Stimulated activated naive CD8-positive, alpha-beta T cell treated with anti-CD3 and anti-CD28 coated beads, Interleukin-15, Interleukin-2, amounts not matched to agents 100 ng/mL and 50 ng/mL, for 24 hours (primary cell): ENCODE data around the gene AK3.
"Not testable (repeated sequence)": the region's sequence is repeated elsewhere in the genome, so short reads cannot be mapped to it uniquely, and the experiment has no call there.

ENCODE experiments used
- H3K27ac Mint-ChIP-seq: one replicate; pipeline ENCODE4 v1.8.0; 2021; ENCODE audit warnings: mild to moderate bottlenecking, mixed read lengths
- H3K27me3 Mint-ChIP-seq: one replicate; pipeline ENCODE4 v1.8.0; 2021; ENCODE audit warnings: mixed read lengths
- H3K36me3 Mint-ChIP-seq: one replicate; pipeline ENCODE4 v1.8.0; 2021; ENCODE audit warnings: low read depth, mixed read lengths
- H3K4me1 Mint-ChIP-seq: one replicate; pipeline ENCODE4 v1.8.0; 2021; ENCODE audit warnings: low read depth, mixed read lengths
- H3K4me3 Mint-ChIP-seq: one replicate; pipeline ENCODE4 v1.8.0; 2021; ENCODE audit warnings: mild to moderate bottlenecking, mixed read lengths
- H3K9me3 Mint-ChIP-seq: one replicate; pipeline ENCODE4 v1.8.0; 2021; ENCODE audit warnings: mixed read lengths

Gene AK3

GRCh38 chr9:4674783-4675182 is 66.2 kb downstream of the AK3 start:
- Mint-ChIP-seq H3K4me1 (peaks cover 12% of the 10 kb centered on the region), H3K27me3 (no peaks in the 10 kb centered on the region), H3K4me3 (no peak overlapping the region), H3K9me3 (no peaks in the 10 kb centered on the region), H3K27ac (no peak overlapping the region), H3K36me3 (no peaks in the 10 kb centered on the region)

GRCh38 chr9:4671737-4672136 is 69.3 kb downstream of the AK3 start:
- peaks cover 30% of the 10 kb centered on the region for H3K4me1 Mint-ChIP-seq
- no peaks in the 10 kb centered on the region for H3K9me3 Mint-ChIP-seq
- no peaks in the 10 kb centered on the region for H3K27me3 Mint-ChIP-seq

GRCh38 chr9:4670591-4670990 is 70.4 kb downstream of the AK3 start:
- H3K4me3 Mint-ChIP-seq = no peak overlapping the region
- H3K27ac Mint-ChIP-seq = peak overlapping the region; percentile 12
- H3K36me3 Mint-ChIP-seq = no peaks in the 10 kb centered on the region
- H3K9me3 Mint-ChIP-seq = no peaks in the 10 kb centered on the region
- peaks cover 42% of the 10 kb centered on the region for H3K4me1 Mint-ChIP-seq
- no peaks in the 10 kb centered on the region for H3K27me3 Mint-ChIP-seq

More at GRCh38 chr9:4671737-4672136, 69.3 kb downstream of the AK3 start:
- no peaks in the 10 kb centered on the region for H3K36me3 Mint-ChIP-seq
- no peak overlapping the region for H3K4me3 Mint-ChIP-seq
- no peak overlapping the region for H3K27ac Mint-ChIP-seq

- Mint-ChIP-seq H3K9me3 (no peaks in the 10 kb centered on the region), H3K27me3 (no peaks in the 10 kb centered on the region), H3K36me3 (no peaks in the 10 kb centered on the region), H3K4me3 (no peak overlapping the region), H3K27ac (no peak overlapping the region), H3K4me1 (peaks cover 49% of the 10 kb centered on the region)
Measured at GRCh38 chr9:4669890-4670289, 71.1 kb downstream of the AK3 start.

- no peaks in the 10 kb centered on the region for H3K36me3 Mint-ChIP-seq
- H3K4me3 Mint-ChIP-seq = no peak overlapping the region
- H3K4me1 Mint-ChIP-seq = peaks cover 62% of the 10 kb centered on the region
- H3K27me3 Mint-ChIP-seq = no peaks in the 10 kb centered on the region
- no peaks in the 10 kb centered on the region for H3K9me3 Mint-ChIP-seq
- no peak overlapping the region for H3K27ac Mint-ChIP-seq
Measured at GRCh38 chr9:4668604-4669003, 72.4 kb downstream of the AK3 start.

GRCh38 chr9:4667681-4668080 is 73.3 kb downstream of the AK3 start:
- no peaks in the 10 kb centered on the region for H3K9me3 Mint-ChIP-seq
- no peaks in the 10 kb centered on the region for H3K27me3 Mint-ChIP-seq

DNA sequence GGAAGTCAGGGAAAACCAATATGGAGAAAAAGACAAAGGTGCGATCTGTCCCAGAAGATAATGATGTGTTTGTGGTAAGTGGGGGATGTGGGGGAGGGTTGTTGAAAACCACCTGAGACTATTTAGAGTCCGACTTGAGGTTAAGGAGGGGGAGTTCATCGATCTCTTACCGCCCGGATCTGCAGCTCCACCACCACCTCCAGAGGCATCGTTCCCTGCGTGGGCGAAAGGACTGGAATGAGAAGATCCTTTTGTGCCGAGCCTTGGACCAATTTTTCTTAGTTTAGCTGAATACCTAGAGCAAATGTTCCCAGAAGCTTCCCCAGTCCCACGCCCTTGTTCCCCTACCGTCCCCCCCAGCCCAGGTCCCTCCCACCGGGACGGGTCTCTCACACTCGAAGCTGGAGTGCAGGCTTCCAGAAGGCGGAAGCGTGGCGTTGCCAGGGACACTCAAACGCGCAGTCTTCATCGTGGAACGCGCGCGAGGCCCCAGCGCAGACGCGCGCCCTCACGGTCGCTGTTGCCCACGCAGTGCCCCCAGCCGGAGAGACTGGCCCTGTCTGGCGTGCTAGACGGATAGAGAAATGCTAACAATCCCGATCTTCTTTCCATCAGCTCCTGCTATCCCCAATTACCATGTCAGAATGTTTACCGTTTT is 74.8 kb downstream of the AK3 start, which contains the start of gene SPATA6L:
Gene SPATA6L, minus strand, starts transcription at position 439 of the 658 bp plus-strand sequence. Its CDS starts 230 bp downstream, at position 209.
- H3K27me3 Mint-ChIP-seq = no peaks in the 10 kb centered on the region

More at GRCh38 chr9:4667681-4668080, 73.3 kb downstream of the AK3 start:
- no peaks in the 10 kb centered on the region for H3K36me3 Mint-ChIP-seq
- peaks cover 71% of the 10 kb centered on the region for H3K4me1 Mint-ChIP-seq
- H3K4me3 Mint-ChIP-seq = no peak overlapping the region
- no peak overlapping the region for H3K27ac Mint-ChIP-seq

GRCh38 chr9:4665357-4665756 is 75.6 kb downstream of the AK3 start:
- no peaks in the 10 kb centered on the region for H3K36me3 Mint-ChIP-seq
- no peak overlapping the region for H3K27ac Mint-ChIP-seq
- peak overlapping the region; percentile 80 for H3K4me3 Mint-ChIP-seq
- H3K27me3 Mint-ChIP-seq = no peaks in the 10 kb centered on the region
- H3K4me1 Mint-ChIP-seq = peaks cover 71% of the 10 kb centered on the region
- H3K9me3 Mint-ChIP-seq = no peaks in the 10 kb centered on the region

More for the DNA sequence above, 74.8 kb downstream of the AK3 start, which contains the start of gene SPATA6L:
- Mint-ChIP-seq H3K36me3 (no peaks in the 10 kb centered on the region), H3K4me1 (peaks cover 79% of the 10 kb centered on the region), H3K27ac (peak within 1 kb of the TSS; percentile 74), H3K9me3 (no peaks in the 10 kb centered on the region), H3K4me3 (peak within 1 kb of the TSS; percentile 80)

DNA sequence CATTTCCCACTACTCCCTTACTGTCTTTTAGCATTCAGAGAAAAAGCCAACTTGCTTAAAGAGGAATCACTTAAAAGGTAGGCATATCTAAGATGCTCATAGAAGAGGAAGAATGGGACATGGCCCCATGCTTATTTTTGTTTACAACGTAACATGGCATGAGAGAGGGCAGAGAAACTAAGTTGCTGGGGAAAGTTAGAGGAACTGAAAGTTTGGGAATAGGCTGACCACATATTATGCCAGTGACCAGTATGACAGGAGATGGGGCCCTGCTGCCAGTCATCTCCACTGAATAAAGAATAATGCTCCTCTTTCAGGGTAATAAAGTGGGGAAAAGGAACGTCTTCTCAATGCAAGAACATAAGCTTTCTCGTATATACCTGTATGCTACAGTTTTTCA is 77.0 kb downstream of the AK3 start:
- peak overlapping the region; percentile 91 for H3K4me3 Mint-ChIP-seq
- H3K4me1 Mint-ChIP-seq = peaks cover 69% of the 10 kb centered on the region
- no peaks in the 10 kb centered on the region for H3K9me3 Mint-ChIP-seq
- no peaks in the 10 kb centered on the region for H3K27me3 Mint-ChIP-seq
- H3K36me3 Mint-ChIP-seq = no peaks in the 10 kb centered on the region
- no peak overlapping the region for H3K27ac Mint-ChIP-seq

DNA sequence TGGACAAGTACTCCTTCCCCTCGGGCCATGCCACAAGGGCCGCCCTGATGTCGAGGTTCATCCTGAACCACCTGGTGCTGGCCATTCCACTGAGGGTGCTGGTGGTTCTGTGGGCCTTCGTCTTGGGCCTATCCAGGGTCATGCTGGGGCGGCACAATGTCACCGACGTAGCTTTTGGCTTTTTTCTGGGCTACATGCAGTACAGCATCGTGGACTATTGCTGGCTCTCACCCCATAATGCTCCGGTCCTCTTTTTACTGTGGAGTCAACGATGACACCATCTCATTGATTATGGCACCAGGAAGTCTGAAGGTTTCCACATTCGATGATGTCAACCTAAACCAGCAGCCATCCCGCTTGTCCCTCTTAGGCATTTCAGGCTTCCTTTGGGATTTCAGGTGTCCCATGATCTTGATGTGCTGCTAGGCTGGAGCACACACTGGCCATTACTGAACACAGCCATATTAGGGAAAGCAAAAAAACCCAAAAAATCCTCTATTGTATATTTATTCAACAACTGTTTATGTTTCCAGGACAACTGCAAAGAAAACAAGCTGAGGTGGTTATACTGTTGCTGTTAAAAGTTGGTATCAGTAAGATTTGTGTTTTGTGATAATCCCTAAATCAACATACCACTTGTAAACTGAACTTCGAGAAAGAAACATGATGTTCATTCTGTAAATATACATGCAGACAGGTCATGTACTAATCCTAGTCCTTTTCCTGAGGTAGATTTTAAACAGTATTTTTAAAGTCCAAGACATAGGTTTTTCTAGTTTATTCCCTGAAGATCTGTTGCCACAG is 77.8 kb downstream of the AK3 start:
- H3K27ac Mint-ChIP-seq = peak overlapping the region; percentile 69
- H3K4me3 Mint-ChIP-seq = peak overlapping the region; percentile 91
- H3K27me3 Mint-ChIP-seq = no peaks in the 10 kb centered on the region
- no peaks in the 10 kb centered on the region for H3K9me3 Mint-ChIP-seq
- H3K36me3 Mint-ChIP-seq = no peaks in the 10 kb centered on the region
- peaks cover 63% of the 10 kb centered on the region for H3K4me1 Mint-ChIP-seq

DNA sequence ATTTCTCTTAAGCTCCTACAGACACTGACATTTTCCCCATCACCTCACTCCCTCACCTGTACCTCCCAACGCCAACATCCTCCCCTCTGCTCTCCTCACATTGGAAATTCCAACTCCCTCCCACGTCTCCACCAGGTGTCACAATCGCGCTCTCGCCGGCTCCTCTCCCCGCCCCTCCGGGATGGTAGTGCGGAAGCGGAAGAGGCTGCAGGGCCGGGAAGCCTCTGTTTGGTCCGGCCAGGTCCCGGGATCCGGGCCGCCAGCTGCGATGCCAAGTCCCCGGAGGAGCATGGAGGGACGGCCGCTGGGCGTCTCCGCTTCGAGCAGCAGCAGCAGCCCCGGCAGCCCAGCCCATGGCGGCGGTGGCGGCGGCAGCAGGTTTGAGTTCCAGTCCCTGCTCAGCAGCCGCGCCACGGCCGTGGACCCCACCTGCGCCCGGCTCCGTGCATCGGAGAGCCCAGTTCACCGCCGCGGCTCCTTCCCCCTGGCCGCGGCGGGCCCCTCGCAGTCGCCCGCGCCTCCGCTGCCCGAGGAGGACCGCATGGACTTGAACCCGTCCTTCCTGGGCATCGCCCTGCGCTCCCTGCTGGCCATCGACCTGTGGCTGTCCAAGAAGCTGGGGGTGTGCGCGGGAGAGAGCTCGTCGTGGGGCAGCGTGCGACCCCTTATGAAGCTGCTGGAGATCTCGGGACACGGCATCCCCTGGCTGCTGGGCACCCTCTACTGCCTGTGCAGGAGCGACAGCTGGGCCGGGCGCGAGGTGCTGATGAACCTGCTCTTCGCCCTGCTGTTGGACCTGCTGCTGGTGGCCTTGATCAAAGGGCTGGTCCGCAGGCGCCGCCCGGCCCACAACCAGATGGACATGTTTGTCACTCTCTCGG is 78.7 kb downstream of the AK3 start, which contains the start of gene PLPP6:
Gene PLPP6, plus strand, starts transcription at position 187 of the 881 bp plus-strand sequence. Its CDS starts 82 bp downstream, at position 269.
- no peaks in the 10 kb centered on the region for H3K27me3 Mint-ChIP-seq
- no peaks in the 10 kb centered on the region for H3K9me3 Mint-ChIP-seq
- peaks cover 56% of the 10 kb centered on the region for H3K4me1 Mint-ChIP-seq
- peak within 1 kb of the TSS; percentile 86 for H3K27ac Mint-ChIP-seq
- no peaks in the 10 kb centered on the region for H3K36me3 Mint-ChIP-seq
- peak within 1 kb of the TSS; percentile 91 for H3K4me3 Mint-ChIP-seq

GRCh38 chr9:4661611-4662010 is 79.4 kb downstream of the AK3 start:
- no peaks in the 10 kb centered on the region for H3K9me3 Mint-ChIP-seq
- H3K4me3 Mint-ChIP-seq = peak overlapping the region; percentile 91
- peak overlapping the region; percentile 86 for H3K27ac Mint-ChIP-seq
- H3K4me1 Mint-ChIP-seq = peaks cover 49% of the 10 kb centered on the region
- H3K36me3 Mint-ChIP-seq = no peaks in the 10 kb centered on the region
- H3K27me3 Mint-ChIP-seq = no peaks in the 10 kb centered on the region

DNA sequence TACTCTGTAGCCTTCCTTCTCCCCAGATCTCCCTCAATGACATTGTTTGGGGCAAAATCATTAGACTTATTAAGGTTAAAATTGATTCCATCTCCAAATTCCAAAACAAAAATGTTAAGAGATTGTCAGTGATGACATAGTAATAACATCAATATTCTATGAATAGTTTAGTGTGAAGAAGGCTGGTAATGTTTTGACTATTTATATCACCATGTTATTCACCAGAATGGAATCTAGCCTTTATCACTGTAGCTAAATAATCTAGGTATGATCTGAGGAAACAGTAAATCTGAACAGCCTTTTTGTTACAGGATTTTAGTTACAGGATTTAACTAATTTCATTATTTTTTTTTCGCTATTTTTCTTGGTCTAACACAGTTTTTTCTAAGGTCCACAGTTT is 79.8 kb downstream of the AK3 start:
- H3K4me1 Mint-ChIP-seq = peaks cover 44% of the 10 kb centered on the region
- no peak overlapping the region for H3K27ac Mint-ChIP-seq
- peak overlapping the region; percentile 91 for H3K4me3 Mint-ChIP-seq
- H3K9me3 Mint-ChIP-seq = no peaks in the 10 kb centered on the region
- H3K27me3 Mint-ChIP-seq = no peaks in the 10 kb centered on the region
- no peaks in the 10 kb centered on the region for H3K36me3 Mint-ChIP-seq

DNA sequence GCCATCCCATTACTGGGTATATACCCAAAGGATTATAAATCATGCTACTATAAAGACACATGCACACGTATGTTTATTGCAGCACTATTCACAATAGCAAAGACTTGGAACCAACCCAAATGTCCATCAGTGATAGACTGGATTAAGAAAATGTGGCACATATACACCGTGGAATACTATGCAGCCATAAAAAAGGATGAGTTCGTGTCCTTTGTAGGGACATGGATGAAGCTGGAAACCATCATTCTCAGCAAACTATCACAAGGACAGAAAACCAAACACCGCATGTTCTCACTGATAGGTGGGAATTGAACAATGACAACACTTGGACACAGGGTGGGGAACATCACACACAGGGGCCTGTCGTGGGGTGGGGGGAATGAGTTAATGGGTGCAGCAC is 80.3 kb downstream of the AK3 start:
- H3K4me3 Mint-ChIP-seq, H3K27me3 Mint-ChIP-seq, H3K27ac Mint-ChIP-seq, H3K9me3 Mint-ChIP-seq, H3K36me3 Mint-ChIP-seq: not testable (repeated sequence)
- H3K4me1 Mint-ChIP-seq = peaks cover 39% of the 10 kb centered on the region
